K562 (cell line): ENCODE data around the gene MYADML2. TPM values are rescaled to one million over a fixed set of nuclear protein-coding genes. Genes with fewer than 3 reads are reported as not detected.

Experiments
- BACH1 ChIP-seq: fragments of 200-800 bp; sonication (Bioruptor generic); IDR thresholded peaks from 2 replicates; pipeline ENCODE4 v1.6.1; 2016; ENCODE audit warnings: missing genetic modification characterization, missing compliant biosample characterization
- MXI1 ChIP-seq: IDR thresholded peaks from 2 replicates; pipeline ENCODE4 v1.6.1; 2011; ENCODE audit warnings: low read depth, mild to moderate bottlenecking, improper control_type of control experiment, low read length
- NBN ChIP-seq: fragments of 450-650 bp; IDR thresholded peaks from 2 replicates; pipeline ENCODE4 v1.6.1; 2016; ENCODE audit warnings: low read depth, mild to moderate bottlenecking
- NFE2L1 ChIP-seq: fragments of 450-650 bp; IDR thresholded peaks from 2 replicates; pipeline ENCODE4 v1.6.1; 2016; ENCODE audit warnings: missing genetic modification characterization, low read depth, mild to moderate bottlenecking, missing compliant biosample characterization, moderate library complexity, borderline replicate concordance
- NR2C2 ChIP-seq, 2 experiments: fragments of 200-800 bp in 1 of 2; sonication (Bioruptor generic) in 1 of 2; sonication (generic) in 1 of 2; formaldehyde crosslinking in 1 of 2; IDR thresholded peaks; 2 replicates each; pipeline versions ENCODE4 v1.6.1 to v1.8.0; 2016 to 2022; ENCODE audit warnings: mild to moderate bottlenecking in 1 of 2, missing compliant biosample characterization in 1 of 2, missing genetic modification characterization in 1 of 2, missing genetic modification reagents in 1 of 2
- PRDM10 ChIP-seq: fragments of 450-650 bp; IDR thresholded peaks from 2 replicates; pipeline ENCODE4 v1.6.1; 2018; ENCODE audit not compliant: partially characterized antibody
- PTRF ChIP-seq: fragments of 450-650 bp; IDR thresholded peaks from 2 replicates; pipeline ENCODE4 v1.6.1; 2016; ENCODE audit warnings: mild to moderate bottlenecking, missing genetic modification characterization, missing compliant biosample characterization
- RNF219 ChIP-seq: fragments of 250-450 bp; sonication (Bioruptor Pico); IDR thresholded peaks from 2 replicates; pipeline ENCODE4 v1.5.0; 2022; ENCODE audit warnings: mild to moderate bottlenecking
- SAP30 ChIP-seq: fragments of 200-600 bp; sonication (generic); IDR thresholded peaks from 2 replicates; pipeline ENCODE4 v1.6.1; 2012; ENCODE audit warnings: borderline replicate concordance, low read depth, mild to moderate bottlenecking, moderate library complexity, low read length, control low read depth, inconsistent platforms; ENCODE audit not compliant: insufficient read depth, poor library complexity, severe bottlenecking
- TBP ChIP-seq: optimal IDR thresholded peaks from 2 replicates; pipeline ENCODE3; 2011; ENCODE audit warnings: low read depth, low read length, improper control_type of control experiment
- ZBTB40 ChIP-seq, 2 experiments: fragments of 450-650 bp in 1 of 2; sonication (generic) in 1 of 2; formaldehyde crosslinking in 1 of 2; IDR thresholded peaks; 2 replicates each; pipeline versions ENCODE4 v1.7.1 to v1.9.0; 2016 to 2022; ENCODE audit warnings: inconsistent platforms in 1 of 2, mild to moderate bottlenecking in 1 of 2, missing genetic modification reagents in 1 of 2
- polyA plus RNA-seq, 8 experiments: library from polyadenylated mRNA; depleted of rRNA in 4 of 8; stranded (reverse) in 5 of 8; unstranded in 3 of 8; fragments of >200 nt; fragmentation: Nextera tagmentation in 2 of 8; fragmentation: Illumina TruSeq in 1 of 8; extraction: Ambion mirVana in 2 of 8; extraction: Trizol in 1 of 8; gene quantifications; 2 replicates each; pipeline versions ENCODE4 v1.2.1 to v1.2.3, GENCODE V29; 2011 to 2014; ENCODE audit warnings: inconsistent platforms in 1 of 8, missing spikeins in 1 of 8
- total RNA-seq, 7 experiments: library from RNA; depleted of rRNA in 6 of 7; stranded (reverse); fragments of >200 nt in 6 of 7; fragmentation: Illumina TruSeq in 2 of 7; extraction: Trizol in 2 of 7; gene quantifications; 2 replicates each; pipeline versions ENCODE4 v1.2.1 to v1.2.3, GENCODE V29; 2011 to 2021; ENCODE audit warnings: low replicate concordance in 1 of 7

MYADML2 gene
- total and polyA plus RNA-seq, 9 of the 15 experiments (the other 6 are each of a cell fraction or from before 2014, with no cell fraction given) = not detected

GRCh38 chr17:81977211-81977808 lies 30.3 kb upstream of the MYADML2 start, which contains the start of gene ASPSCR1 (continued):
- TF ChIP-seq ZBTB40 (IDR thresholded peaks at IDR 0.05) (peak; percentile 100), ZBTB40 (CRISPR knock-in tag; IDR thresholded peaks at IDR 0.05) (peak; percentile 99), NFE2L1 (tag) (no peak), MXI1 (peak; percentile 74), NBN (no peak), BACH1 (tag) (no peak), NR2C2 (CRISPR knock-in tag; IDR thresholded peaks at IDR 0.05) (0 out of 2 replicates have a peak, but pooled peaks have one; percentile 65), NR2C2 (tag; IDR thresholded peaks at IDR 0.05) (peak; percentile 87), RNF219 (no peak), SAP30 (peak; percentile 62), TBP (peak; percentile 95), PTRF (no peak), PRDM10 (no peak)
